OCI-LY3 (cell line): ENCODE measurements around the gene DDIT4.

Experiments
- H2AFZ ChIP-seq: fragments of 200-600, 300-600 bp; shearing (Covaris generic); 2 replicates; pipeline ENCODE4 v1.6.0; 2014; ENCODE audit warnings: antibody characterized with exemption, low read depth, low read length
- H3K27ac ChIP-seq: fragments of 200-600, 300-600 bp; sonication (generic); 2 replicates; pipeline ENCODE4 v1.5.1; 2014; ENCODE audit warnings: mild to moderate bottlenecking, low read length, moderate library complexity, mixed read lengths
- H3K27me3 ChIP-seq: fragments of 200-600, 300-600 bp; sonication (generic); 2 replicates; pipeline ENCODE4 v1.6.1; 2014; ENCODE audit warnings: low read depth, low read length, mixed read lengths
- H3K36me3 ChIP-seq: fragments of 200-600, 300-600 bp; sonication (generic); replicated peaks from 2 replicates; pipeline ENCODE3; 2014; ENCODE audit warnings: low read depth, low read length, mixed read lengths
- H3K4me1 ChIP-seq: fragments of 300-600, 200-600 bp; sonication (generic); 2 replicates; pipeline ENCODE4 v1.6.1; 2014; ENCODE audit warnings: low read length, mixed read lengths
- H3K4me2 ChIP-seq: fragments of 200-600, 300-600 bp; sonication (generic); 2 replicates; pipeline ENCODE4 v1.6.1; 2014; ENCODE audit warnings: low read length, mixed read lengths
- H3K4me3 ChIP-seq: fragments of 300-600, 200-600 bp; sonication (generic); 2 replicates; pipeline ENCODE4 v1.5.1; 2014; ENCODE audit warnings: antibody characterized with exemption, mild to moderate bottlenecking, low read length, moderate library complexity
- H3K79me2 ChIP-seq: fragments of 300-600, 200-600 bp; shearing (Covaris generic); 2 replicates; pipeline ENCODE4 v1.6.1; 2014; ENCODE audit warnings: mild to moderate bottlenecking, low read length, mixed read lengths
- H3K9ac ChIP-seq: fragments of 300-600, 200-600 bp; shearing (Covaris generic); 2 replicates; pipeline ENCODE4 v1.6.0; 2014; ENCODE audit warnings: mild to moderate bottlenecking, low read length, moderate library complexity
- H3K9me3 ChIP-seq: fragments of 200-600, 300-600 bp; shearing (Covaris generic); 2 replicates; pipeline ENCODE4 v1.6.1; 2014; ENCODE audit warnings: low read length, mixed read lengths; ENCODE audit not compliant: insufficient read depth
- H4K20me1 ChIP-seq: fragments of 200-600, 300-600 bp; sonication (generic); 2 replicates; pipeline ENCODE4 v1.6.1; 2016; ENCODE audit warnings: low read length, mixed read lengths; ENCODE audit not compliant: insufficient read depth
- CTCF ChIP-seq: fragments of 200-600, 300-600 bp; sonication (generic); IDR thresholded peaks from 2 replicates; pipeline ENCODE4 v1.5.1; 2014; ENCODE audit warnings: antibody characterized with exemption, low read length, low read depth
- EZH2phosphoT487 ChIP-seq: fragments of 200-600 bp; shearing (Covaris generic); IDR thresholded peaks from 2 replicates; pipeline ENCODE4 v1.6.1; 2018; ENCODE audit warnings: antibody characterized with exemption, mixed run types, low read depth

Gene DDIT4

GRCh38 chr10:72241691-72242252, 32.0 kb upstream of the DDIT4 start:
- peaks cover 17% of the 10 kb centered on the region for H3K4me1 ChIP-seq
- H4K20me1 ChIP-seq: no peaks in the 10 kb centered on the region

DNA sequence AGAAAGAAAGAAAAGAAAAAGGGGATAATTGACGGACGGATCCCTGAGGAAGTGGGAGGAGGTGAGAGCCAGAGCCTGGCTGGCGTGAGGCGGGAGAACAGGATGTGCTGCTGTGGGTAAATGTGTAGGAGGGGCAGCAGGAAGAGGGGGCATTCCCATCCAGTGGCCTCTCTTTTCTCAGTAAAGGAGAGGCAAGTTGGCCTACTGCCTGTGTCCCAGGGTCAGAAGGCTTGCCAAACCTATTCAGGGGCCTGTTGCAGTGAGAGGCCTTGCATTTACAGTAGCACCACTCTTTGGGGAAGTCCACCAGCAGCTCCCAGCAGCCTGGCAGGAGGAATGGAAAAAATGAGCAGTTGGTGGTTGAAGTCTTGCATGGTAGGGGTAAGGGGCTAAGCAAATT, 31.0 kb upstream of the DDIT4 start:
- Histone ChIP-seq H3K36me3 (no peaks in the 10 kb centered on the region), H3K27ac (no peak overlapping the region), H3K9me3 (no peaks in the 10 kb centered on the region), H3K4me1 (peaks cover 18% of the 10 kb centered on the region), H3K9ac (no peak overlapping the region), H2AFZ (no peak overlapping the region), H3K4me3 (no peak overlapping the region), H3K4me2 (no peak overlapping the region), H3K79me2 (no peaks in the 10 kb centered on the region), H3K27me3 (no peaks in the 10 kb centered on the region), H4K20me1 (no peaks in the 10 kb centered on the region)
- TF ChIP-seq EZH2phosphoT487: no peak
- no peak for TF ChIP-seq CTCF

More at GRCh38 chr10:72241691-72242252, 32.0 kb upstream of the DDIT4 start:
- Histone ChIP-seq H3K4me3 (no peak overlapping the region), H3K9me3 (no peaks in the 10 kb centered on the region), H3K27ac (no peak overlapping the region), H3K4me2 (no peak overlapping the region), H3K79me2 (no peaks in the 10 kb centered on the region), H3K36me3 (no peaks in the 10 kb centered on the region), H3K9ac (no peak overlapping the region), H2AFZ (no peak overlapping the region), H3K27me3 (no peaks in the 10 kb centered on the region)
- TF ChIP-seq CTCF: no peak
- no peak for TF ChIP-seq EZH2phosphoT487

- H3K27ac ChIP-seq: no peak overlapping the region
- H3K9me3 ChIP-seq: no peaks in the 10 kb centered on the region
- H4K20me1 ChIP-seq: no peaks in the 10 kb centered on the region
- peaks cover 30% of the 10 kb centered on the region for H3K4me1 ChIP-seq
- no peaks in the 10 kb centered on the region for H3K36me3 ChIP-seq
- H3K9ac ChIP-seq: no peak overlapping the region
- no peak overlapping the region for H2AFZ ChIP-seq
- no peak overlapping the region for H3K4me3 ChIP-seq
- no peak overlapping the region for H3K4me2 ChIP-seq
- peak; percentile 33 for TF ChIP-seq CTCF
- TF ChIP-seq EZH2phosphoT487: no peak
- H3K79me2 ChIP-seq: no peaks in the 10 kb centered on the region
- no peaks in the 10 kb centered on the region for H3K27me3 ChIP-seq
Measured at GRCh38 chr10:72243822-72244437, 29.8 kb upstream of the DDIT4 start.

GRCh38 chr10:72244573-72245038, 29.1 kb upstream of the DDIT4 start:
- H3K4me3 ChIP-seq: no peak overlapping the region
- H3K27ac ChIP-seq: no peak overlapping the region
- no peaks in the 10 kb centered on the region for H4K20me1 ChIP-seq
- no peaks in the 10 kb centered on the region for H3K9me3 ChIP-seq
- TF ChIP-seq CTCF (no peak), EZH2phosphoT487 (no peak)
- H3K79me2 ChIP-seq: no peaks in the 10 kb centered on the region
- no peaks in the 10 kb centered on the region for H3K36me3 ChIP-seq
- H3K4me1 ChIP-seq: peaks cover 35% of the 10 kb centered on the region
- H3K27me3 ChIP-seq: no peaks in the 10 kb centered on the region
- no peak overlapping the region for H3K4me2 ChIP-seq
- H3K9ac ChIP-seq: no peak overlapping the region
- no peak overlapping the region for H2AFZ ChIP-seq
